8988T (cell line): ENCODE measurements around the gene ASXL1.
"Not testable (repeated sequence)": the region's sequence is repeated elsewhere in the genome, so short reads cannot be mapped to it uniquely, and the experiment has no call there.

Experiments
- DNase-seq: peaks from one replicate; pipeline ENCODE4 v3.0.0; 2011

The ASXL1 gene

DNA sequence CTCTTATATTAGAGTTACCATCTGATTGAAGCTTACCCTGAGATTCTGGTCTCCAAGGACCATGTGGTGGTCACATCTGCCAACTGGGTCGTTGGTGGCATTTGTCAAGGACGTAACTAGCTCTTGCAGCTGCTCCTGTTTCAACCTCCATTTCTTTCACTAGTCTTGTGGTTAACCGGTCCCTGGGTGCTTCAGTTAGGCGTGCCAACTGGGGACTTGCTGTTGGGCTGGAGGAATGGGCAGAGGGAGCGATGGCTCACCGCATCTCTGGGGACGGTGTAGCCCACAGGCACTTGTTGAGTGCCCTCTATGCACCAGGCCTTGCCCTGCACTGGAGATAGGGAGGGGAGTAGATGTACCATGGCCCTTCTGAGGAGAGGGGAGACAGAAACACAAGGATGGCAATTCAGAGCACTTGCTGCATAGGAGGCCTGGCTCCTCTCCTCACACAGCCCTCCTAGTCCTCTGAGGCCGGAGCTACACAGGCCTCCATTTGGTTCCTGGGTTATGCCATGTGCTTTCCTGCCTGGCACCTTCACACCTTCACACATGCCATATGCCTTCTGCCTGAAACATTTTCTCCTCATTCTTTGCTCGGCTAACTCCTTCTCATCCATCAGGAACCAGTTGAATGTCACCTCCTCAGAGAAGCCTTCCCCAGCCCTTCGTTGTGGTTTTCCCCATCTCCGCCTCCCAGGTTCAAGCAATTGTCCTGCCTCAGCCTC, 20.0 kb upstream of the ASXL1 start:
- DNase-seq, result no peak

DNA sequence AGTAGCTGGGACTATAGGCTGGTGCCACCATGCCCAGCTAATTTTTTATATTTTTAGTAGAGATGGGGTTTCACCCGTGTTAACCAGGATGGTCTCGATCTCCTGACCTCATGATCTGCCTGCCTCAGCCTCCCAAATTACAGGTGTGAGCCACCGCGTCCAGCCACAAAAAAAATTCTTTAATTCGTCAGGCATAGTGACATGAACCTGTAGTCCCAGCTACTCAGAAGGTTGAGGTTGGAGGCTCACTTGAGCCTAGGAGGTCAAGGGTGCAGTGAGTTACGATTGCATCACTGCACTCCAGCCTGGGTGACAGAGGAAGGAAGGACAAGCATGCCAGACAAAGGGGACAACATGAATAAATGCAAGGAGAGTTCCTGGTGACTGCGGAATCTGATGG, 19.5 kb upstream of the ASXL1 start:
- DNase-seq, result no peak

- DNase-seq, result no peak
These were observed 19.0 kb upstream of the ASXL1 start for GRCh38 chr20:32339116-32339515.

DNA sequence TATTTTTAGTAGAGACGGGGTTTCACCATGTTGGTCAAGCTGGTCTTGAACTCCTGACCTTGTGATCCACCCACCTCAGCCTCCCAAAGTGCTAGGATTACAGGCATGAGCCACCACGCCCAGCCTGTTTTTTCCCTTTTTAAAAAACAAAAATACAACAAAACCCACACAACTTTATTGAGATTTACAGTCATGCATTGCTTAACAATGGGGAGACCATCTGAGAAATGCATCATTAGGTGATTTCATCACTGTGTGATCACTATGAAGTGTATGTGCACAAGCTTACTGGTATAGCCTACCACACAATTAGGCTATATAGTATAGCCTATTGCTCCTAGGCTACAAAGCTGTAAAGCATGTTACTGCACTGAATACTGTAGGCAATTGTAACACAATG, 17.1 kb upstream of the ASXL1 start:
- not testable (repeated sequence) for DNase-seq

DNA sequence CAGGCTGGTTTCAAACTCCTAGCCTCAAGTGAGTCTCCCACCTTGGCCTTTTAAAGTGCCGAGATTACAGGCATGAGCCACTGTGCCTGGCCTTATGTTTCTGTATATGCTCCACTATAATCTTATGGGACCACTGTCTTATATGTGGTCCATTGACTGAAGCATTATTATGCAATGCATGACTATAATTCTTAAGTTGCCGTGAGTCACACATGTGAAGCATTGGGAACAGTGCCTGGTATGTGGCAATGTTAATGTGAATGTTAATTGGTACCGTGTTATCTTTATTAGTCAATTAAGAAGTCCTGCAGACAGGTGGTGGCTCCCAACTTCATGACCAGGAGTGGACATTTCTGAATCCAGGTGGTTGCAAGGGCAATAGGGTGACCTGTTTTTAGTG, 14.7 kb upstream of the ASXL1 start:
- DNase-seq, result no peak

DNA sequence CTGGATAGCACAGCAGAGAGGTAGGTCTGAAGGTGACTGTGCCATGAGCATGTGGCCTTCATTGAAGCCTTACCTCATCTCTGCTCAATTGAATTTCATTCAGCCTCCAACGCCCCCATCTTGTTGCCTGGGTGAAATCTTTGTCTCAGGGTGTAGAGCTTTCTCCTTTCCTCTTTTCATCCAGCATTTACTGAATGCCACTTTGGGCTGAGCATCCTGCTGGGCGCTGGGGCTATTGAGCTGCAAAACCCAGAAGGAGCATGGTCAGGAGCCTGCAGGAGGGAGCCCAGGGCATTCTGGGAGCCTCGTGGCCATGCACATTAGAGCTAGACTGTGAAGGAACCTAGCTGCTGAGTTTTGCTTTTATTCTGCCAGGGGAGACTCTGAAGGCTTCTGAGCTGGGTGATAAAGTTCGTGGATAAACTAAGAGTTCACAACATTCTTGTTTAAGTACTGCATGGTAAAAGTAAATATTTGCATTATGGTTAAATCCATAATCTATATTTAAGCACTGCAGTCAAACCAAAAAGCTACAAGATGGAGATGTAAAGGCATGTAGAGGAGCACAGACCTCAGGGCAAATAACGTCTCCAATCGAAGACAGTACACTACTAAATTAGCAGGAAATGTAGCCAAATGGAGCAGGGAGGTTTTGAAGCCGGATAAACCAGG, 13.2 kb upstream of the ASXL1 start:
- no peak for DNase-seq

DNA sequence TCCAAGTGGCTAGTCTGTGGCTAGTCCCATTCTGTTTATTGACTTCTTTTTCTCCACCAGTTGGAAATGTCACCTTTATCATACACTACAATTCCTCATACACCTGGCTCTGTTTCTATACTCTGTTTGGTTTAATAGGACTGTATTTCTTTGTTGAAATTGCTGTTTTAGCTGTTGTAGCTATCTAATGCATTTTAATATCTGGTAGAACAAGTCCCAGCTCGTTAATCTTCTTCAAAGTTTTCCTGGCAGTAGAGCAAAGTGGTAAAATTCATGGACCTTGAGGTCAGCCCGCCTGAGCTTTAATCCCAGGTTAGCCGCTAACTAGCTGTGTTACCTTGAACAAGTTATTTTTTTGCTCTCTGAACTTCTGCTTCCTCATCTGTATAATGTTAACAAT, 9.9 kb upstream of the ASXL1 start:
- no peak for DNase-seq

- no peak for DNase-seq
These were observed 7.7 kb upstream of the ASXL1 start for GRCh38 chr20:32350421-32350820.

DNA sequence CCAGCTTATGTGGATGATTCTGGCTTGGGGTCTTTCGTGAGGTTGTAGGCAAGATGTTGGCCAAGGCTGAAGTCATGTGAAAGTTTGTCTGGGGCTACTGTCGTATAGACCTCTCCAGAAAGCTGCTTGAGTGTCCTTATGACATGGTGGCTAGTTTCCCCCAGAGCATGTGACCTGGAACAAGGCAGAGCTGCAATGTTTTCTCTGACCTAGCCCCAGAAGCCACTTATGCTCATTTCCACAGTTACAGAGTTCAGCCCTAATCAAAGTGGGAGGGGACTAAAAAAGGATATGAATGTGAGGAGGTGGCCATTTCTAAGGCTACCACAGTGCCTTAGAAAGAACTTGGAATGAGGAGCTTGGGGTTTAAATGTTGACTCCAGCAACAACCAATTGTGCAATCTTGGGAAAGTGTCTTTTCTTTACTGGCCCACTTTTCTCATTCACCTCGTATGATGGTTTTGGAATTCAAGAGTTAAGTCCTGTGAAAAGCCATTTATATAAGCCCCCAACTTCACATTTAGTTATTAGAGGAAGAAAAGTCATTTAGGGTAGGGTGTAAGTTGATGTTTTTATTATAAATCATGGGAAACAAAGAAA, 5.9 kb upstream of the ASXL1 start:
- no peak for DNase-seq

- DNase-seq, result no peak
These were observed 4.2 kb upstream of the ASXL1 start for GRCh38 chr20:32353848-32354496.

DNA sequence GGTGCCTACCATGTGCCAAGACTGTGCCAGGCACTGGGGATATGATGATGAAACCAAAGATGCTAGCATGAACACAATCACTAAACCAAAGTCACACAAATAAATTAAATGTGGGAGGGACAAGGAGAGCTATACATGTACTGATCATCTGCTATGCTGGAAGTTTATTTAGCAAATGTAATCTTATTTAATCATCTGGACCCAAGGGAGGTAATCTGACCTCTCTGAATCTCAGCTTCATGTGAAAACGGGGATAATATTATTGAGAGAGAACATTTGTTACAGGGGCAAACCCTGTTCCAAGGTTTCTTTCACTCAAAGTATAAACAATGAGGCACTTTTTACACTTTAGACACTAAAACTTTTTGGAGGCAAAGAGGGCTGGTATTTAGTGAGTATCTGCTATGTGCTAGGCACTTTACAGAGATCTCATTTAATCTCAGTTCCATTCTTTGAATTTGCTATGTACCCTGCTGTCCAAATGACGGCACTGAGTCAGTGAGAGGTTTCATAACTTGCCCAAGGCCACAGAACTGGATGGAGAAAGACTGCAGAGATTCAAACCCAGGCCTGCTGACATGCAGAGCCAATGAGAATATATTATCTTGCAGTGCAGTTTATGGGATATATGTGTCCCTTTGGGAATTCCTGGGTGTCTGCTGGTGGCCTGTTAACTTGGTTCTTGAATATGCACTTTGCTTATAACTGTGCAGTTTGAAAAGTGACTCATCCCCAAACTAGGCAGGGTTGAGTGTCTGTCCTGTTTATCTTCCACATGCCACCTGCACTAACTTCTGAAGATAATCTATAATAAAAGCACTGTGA, 3.3 kb upstream of the ASXL1 start:
- no peak for DNase-seq

- DNase-seq, result no peak
These were observed 2.7 kb upstream of the ASXL1 start for GRCh38 chr20:32355417-32355841.

DNA sequence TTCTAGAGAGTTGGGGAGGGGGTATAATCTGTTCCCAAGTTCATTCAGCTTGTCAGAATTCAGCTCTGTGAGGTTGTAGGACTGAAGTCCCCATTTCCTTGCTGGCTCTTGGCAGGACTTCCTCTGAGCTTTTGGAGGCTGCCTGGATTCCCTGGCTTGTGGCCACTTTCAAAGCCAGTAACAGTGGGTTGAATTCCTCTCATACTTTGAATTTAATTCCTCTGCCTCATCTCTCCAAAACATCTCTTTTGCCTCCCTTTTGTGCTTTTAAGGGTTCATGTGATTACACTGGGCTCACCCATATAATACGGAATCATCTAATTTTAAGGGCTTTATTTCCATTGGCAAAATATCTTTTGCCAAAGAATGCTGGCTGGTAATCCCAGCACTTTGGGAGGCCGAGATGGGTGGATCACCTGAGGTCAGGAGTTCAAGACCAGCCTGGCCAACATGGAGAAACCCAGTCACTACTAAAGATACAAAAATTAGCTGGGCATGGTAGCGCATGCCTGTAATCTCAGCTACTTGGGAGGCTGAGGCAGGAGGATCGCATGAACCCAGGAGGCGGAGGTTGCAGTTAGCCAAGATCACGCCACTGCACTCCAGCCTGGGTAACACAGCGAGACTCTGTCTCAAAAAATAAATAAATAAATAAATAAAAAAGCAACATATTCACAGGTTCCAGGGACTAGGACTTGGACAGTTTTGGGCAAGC, 2.1 kb upstream of the ASXL1 start:
- DNase-seq, result not testable (repeated sequence)

DNA sequence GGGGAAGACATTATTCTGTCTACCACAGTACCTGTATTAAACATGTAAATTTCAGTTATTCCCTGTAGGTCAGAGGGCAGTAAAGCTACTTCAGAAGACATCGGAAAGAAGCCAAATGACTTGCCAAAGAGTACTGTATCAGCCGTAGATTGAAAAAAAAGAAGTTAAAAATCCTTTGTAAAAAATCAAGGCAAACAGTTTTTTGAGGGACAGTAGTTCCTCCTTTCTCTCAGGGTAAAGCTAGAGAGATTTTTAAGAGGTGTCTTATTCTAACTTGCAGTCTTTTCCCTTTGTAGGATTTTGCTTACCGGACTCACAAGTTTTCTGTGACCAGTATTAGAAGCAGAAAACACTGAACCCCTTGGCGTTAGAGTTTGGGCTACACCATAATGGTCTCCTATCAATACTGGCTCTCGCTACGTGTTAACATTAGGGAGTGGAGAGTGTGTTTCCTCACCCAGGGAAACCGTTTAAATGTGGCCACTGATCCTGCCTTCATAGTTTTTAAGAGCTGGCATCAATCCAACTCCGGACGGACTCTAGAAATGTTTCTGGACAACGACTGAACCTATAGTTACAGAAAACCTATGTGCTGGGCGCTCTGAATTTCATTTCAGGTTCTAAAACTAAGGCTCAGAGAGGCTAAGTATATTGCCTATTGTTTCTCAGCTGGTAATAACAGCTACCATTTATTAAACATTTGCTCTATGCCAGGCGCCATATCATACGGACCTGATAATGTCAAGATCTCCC, 1.3 kb upstream of the ASXL1 start:
- DNase-seq, result no peak

DNA sequence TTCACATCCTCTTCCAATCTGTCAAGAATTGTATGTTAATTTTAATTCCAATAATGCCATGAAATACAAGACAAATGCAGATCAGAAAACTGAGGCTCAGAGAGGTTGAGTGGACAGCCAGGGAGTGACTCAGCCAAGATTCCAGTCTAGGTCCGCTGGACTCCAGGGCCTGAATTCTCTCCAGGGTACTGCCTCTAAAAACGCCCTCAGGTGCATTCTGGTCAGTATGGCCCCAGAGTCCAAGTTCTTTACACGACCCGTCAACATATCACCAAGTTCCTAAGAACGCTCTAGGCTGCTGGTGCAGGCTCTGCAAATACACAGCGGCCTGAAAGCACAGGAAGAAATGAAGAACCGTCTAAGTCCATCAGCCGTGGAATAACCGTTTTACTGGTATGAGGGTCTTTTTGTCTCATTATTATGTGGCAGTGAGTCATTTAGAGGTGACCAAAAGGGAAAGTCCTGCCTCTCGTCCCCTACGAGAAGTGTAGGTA, 709 bp upstream of the ASXL1 start:
- no peak for DNase-seq

DNA sequence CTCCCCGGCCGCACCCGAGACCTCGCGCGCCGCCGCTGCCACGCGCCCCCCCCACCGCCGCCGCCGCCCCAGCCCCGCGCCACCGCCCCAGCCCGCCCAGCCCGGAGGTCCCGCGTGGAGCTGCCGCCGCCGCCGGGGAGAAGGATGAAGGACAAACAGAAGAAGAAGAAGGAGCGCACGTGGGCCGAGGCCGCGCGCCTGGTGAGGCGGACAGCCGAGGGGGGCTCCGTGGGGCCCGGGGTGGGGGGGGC, 426 bp downstream of the ASXL1 start:
- DNase-seq, result no peak

- DNase-seq, result peak; percentile 75
These were observed 927 bp downstream of the ASXL1 start for GRCh38 chr20:32358883-32359632.

DNA sequence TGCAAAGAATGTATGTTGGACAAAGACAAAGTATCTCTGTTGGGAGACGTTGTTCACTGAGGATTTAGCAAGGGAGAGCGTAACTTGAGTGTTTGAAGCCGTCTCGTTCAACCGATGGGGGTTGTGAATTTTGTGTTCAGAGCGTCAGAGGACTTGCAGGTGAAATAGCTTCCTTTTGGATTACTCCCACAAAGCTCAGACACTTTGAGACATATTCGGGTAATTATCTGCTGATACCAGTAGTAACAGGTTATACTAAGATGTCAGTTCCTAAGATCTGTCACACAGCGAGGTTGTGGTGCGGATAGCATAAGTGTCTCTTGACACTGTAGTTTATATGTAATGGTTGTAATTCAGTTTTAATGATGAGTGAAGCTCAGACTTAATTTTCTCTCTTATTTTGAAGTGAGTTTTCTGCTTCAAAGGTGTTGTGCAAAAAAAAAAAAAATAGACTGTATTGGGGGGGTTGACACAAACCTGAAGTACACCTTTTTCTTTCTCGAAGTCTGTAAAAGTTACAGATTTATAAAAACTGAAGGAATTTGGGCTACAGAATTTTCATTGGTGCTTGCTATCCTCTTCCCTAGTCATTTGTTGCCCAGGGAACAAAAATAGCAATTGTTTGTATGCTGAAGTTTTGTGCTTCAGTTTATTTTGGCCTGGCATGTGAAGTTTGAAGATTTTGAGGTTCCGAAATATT, 1.7 kb downstream of the ASXL1 start:
- no peak for DNase-seq

DNA sequence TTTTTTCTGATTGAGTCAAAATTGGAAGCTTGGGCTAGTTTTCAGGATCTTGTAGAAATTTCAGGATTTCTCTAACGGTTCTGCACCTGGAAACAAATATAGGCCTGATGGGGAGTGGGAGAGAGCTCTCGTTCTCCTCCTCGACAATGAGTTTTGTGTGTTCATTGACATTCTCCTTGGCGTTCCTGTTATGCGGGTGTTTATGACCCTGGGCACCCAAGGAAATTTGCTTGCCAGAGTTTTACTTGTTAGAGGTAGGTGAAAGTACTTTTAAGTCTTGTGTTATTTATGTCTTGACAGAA, 2.2 kb downstream of the ASXL1 start:
- no peak for DNase-seq

- no peak for DNase-seq
These were observed 4.8 kb downstream of the ASXL1 start for GRCh38 chr20:32362901-32363364.
